Daoy (cell line): Measurements from ENCODE around the gene NACC2. TPM values are rescaled to one million over a fixed set of nuclear protein-coding genes. Genes with fewer than 3 reads are reported as not detected.

ENCODE experiments used
- DNase-seq: peaks from one replicate; pipeline ENCODE4 v3.0.0-alpha.2; 2015; ENCODE audit warnings: low read depth
- total RNA-seq: library from RNA; depleted of rRNA; stranded (reverse); fragments of >200 nt; shearing (Covaris generic); gene quantifications from 2 replicates; pipeline ENCODE4 v1.2.3, GENCODE V29; 2014

NACC2 gene
- total RNA-seq, 1 experiment from 2014 or later = 11.5 TPM

GRCh38 chr9:136093995-136094881 lies 851 bp downstream of the NACC2 start:
- peak; percentile 53 for DNase-seq

GRCh38 chr9:136093346-136093986 lies 1.6 kb downstream of the NACC2 start:
- DNase-seq = no peak

GRCh38 chr9:136092741-136093140 lies 2.3 kb downstream of the NACC2 start:
- no peak for DNase-seq

- no peak for DNase-seq
Observed at GRCh38 chr9:136092353-136092650, 2.8 kb downstream of the NACC2 start.

GRCh38 chr9:136091582-136092352 lies 3.3 kb downstream of the NACC2 start:
- no peak for DNase-seq

- no peak for DNase-seq
Observed at GRCh38 chr9:136090768-136091581, 4.1 kb downstream of the NACC2 start.

- no peak for DNase-seq
Observed at GRCh38 chr9:136090056-136090735, 4.9 kb downstream of the NACC2 start.

- DNase-seq = peak; percentile 36
Observed at GRCh38 chr9:136089697-136090045, 5.4 kb downstream of the NACC2 start.

- no peak for DNase-seq
Observed at GRCh38 chr9:136088939-136089696, 6.0 kb downstream of the NACC2 start.

GRCh38 chr9:136088481-136088938 lies 6.6 kb downstream of the NACC2 start:
- no peak for DNase-seq

GRCh38 chr9:136087741-136088480 lies 7.2 kb downstream of the NACC2 start:
- DNase-seq = no peak

GRCh38 chr9:136086951-136087740 lies 7.9 kb downstream of the NACC2 start:
- no peak for DNase-seq

GRCh38 chr9:136086213-136086881 lies 8.7 kb downstream of the NACC2 start:
- no peak for DNase-seq

GRCh38 chr9:136085815-136086212 lies 9.3 kb downstream of the NACC2 start:
- no peak for DNase-seq

- no peak for DNase-seq
Observed at GRCh38 chr9:136084063-136084944, 10.8 kb downstream of the NACC2 start.

- DNase-seq = no peak
Observed at GRCh38 chr9:136083558-136084062, 11.5 kb downstream of the NACC2 start.
